CD4-positive, alpha-beta T cell treated with Interleukin-1 beta for 1 hour (primary cell): ENCODE results near the gene GZMM.

Experiments used
- DNase-seq, 2 donors: peaks; one replicate each; pipeline ENCODE4 v3.0.0-alpha.2; 2020 to 2022

GZMM gene

DNA sequence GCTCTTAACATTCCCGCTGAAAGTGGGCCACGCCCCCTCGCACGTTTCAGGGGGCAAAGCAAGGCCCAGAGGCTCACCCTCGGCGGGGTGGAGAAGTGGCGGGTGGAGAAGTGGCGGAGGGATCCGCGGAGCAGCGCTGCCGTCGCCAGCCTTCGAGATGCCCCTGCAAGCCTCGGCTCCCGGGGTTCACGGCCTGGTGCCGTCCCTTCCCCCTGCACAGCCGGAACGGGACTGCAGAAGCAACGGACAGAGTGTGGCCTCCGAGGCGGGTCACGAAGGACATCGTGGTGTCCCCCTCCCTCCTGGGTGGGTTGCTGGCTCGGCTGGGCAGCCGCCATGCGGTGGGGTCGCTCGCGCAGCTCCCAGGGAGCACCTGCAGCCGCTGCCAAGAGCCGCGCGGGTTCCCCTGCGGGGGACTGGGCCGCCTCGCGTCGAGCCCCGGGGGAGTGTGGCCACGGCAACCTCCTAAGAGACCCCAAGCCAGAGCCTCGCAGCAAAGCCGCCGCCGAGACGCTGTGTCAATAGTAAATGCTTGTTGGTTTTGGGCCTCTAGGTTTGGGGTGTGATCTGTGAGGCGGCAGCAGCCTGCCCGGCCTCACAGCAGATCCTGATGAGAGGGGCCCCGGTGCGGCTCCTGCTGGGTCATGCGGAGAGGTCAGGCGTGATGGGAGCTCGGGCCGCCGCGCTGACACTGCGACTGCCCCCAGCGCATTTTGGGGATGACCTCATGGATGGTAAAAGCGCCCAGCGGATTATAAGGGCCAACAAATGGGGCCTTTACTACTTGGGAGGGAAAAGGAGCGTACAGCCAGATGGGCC, 31.1 kb upstream of the GZMM start:
- no peak for DNase-seq

DNA sequence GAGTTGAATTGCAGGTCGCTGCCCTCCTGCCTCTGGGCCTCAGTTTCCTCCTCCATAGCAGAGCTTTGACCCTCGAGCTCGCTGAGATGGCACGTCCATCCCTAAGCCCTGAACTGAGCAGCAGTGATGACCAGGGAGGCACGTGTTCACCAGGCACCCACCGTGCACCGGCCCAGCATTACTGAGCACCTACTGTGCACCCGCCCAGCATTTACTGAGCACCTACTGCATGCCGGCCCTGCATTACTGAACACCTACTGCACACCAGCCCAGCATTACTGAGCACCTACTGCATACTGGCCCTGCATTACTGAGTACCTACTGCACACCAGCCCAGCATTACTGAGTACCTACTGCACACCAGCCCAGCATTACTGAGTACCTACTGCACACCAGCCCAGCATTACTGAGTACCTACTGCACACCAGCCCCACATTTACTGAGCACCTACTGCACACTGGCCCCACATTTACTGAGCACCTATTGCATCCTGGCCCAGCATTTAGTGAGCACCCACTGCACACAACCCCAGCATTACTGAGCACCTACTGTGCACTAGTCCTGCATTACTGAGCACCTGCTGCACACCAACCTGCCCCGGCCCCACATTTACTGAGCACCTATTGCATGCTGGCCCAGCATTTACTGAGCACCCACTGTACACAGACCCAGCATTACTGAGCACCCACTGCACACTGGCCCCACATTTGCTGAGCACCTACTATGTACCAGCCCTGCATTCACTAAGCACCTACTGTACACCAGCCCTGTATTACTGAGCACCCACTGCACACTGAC, 30.3 kb upstream of the GZMM start:
- no peak for DNase-seq

DNA sequence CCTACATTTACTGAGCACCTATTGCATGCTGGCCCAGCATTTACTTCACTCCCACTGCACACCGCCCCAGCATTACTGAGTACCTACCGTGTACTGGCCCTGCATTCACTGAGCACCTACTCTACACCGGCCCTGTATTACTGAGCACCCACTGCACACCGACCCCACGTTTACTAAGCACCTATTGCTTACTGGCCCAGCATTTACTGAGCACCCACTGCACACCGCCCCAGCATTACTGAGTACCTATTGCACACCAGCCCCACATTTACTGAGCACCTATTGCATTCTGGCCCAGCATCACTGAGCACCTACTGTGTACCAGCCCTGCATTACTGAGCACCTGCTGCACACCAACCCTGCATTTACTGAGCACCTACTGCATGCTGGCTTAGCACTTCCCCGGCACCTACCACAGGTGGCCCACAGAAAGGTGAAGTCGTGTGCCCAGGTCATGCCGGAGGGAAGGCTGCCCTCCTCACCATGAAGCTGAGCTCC, 29.6 kb upstream of the GZMM start:
- DNase-seq, result no peak

DNA sequence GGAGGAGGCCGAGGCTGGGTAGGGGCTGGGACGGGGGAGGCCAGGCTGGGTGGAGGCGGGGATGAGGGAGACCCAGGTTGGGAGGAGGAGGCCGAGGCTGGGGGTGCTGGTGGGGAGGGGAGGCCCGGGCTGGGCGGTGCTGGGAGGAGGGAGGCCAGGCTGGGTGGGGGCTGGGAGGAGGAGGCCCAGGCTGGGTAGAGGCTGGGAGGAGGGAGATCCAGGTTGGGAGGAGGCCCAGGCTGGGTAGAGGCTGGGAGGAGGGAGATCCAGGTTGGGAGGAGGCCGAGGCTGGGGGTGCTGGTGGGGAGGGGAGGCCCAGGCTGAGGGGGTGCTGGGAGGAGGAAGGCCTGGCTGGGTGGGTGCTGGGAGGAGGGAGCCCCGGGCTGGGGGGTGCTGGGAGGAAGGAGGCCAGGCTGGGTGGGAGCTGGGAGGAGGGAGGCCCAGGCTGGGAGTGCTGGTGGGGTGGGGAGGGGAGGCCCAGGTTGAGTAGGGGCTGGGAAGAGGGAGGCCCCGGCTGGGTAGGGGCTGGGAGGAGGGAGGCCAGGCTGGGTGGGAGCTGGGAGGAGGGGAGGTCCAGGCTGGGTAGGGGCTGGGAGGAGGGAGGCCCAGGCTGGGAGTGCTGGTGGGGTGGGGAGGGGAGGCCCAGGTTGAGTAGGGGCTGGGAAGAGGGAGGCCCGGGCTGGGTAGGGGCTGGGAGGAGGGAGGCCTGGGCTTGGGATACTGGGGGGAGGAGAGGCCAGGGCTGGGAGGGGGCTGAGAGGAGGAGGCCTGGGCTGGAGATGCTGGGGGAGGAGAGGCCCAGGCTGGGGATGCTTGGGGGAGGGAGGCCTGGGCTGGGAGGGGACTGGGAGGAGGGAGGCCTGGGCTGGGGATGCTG, 25.9 kb upstream of the GZMM start:
- no peak for DNase-seq

DNA sequence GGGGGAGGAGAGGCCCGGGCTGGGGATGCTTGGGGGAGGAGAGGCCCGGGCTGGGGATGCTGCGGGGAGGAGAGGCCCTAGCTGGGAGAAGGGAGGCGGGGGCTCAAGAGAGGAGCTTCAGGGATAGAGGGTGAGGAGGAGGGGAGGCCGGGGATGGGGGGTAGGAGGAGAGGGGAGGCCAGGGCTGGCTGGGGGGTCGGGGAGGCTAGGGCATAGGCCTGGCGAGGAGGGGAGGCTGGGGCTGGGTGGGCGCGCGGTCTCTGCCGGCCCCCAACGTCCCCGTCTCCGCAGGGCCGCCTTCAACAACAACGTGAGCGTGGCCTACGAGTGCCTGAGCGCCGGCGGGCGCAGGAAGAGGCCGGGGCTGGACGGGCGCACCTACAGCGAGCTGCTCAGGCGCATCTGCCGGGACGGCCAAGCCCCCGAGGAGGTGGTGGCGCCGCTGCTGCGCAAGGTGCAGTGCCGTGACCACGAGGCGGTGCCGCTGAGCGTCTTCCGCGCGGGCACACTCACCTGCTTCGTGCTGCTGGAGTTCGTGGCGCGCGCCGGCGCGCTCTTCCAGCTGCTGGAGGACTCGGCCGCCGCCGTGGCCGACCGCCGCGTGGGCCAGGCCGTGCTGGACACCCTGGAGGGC, 25.1 kb upstream of the GZMM start:
- peak; percentile 65 to 70 for DNase-seq

DNA sequence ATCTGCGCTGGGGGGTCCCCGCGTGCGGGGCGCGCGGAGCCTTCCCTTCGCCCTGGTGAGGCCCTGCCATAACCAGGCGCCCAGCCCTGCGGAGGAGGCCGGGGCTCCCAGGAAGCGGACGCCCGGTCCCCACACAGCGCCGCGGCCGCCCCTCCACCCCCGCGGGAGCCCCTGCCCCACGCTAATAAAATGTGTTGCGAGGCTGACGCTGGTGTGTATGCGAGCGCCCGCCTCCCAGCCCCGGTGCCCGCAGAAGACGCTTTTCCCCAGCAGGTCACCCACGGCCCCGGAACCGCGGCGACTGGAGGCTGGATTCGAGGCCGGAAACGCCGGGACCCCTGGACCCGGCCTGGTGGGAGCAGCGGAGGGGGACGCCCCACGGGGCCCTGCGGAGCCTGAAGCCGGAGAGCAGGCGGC, 24.4 kb upstream of the GZMM start:
- DNase-seq, result no peak

DNA sequence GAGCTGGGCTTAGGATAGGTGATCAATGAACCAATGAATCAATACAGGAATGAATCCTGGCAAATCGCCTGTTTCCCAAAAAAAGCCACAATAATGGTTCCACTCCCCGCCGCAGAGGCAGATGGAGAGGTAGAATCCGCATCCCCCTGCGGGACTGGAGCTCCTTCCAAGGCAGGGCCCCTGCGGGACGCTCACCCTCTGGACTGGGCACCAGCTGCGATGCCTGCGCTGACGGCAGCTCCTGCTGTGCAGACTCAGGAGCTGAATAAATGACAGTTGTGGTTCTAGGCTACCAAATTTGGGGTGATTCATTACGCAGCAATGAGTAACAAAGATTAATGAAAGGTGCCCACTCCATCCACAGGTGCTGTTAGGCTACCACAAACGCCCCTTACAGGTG, 21.1 kb upstream of the GZMM start:
- no peak for DNase-seq

GRCh38 chr19:524062-524674, 19.7 kb upstream of the GZMM start:
- DNase-seq, result no peak

GRCh38 chr19:525029-525428, 18.8 kb upstream of the GZMM start:
- no peak for DNase-seq

GRCh38 chr19:525857-526419, 17.9 kb upstream of the GZMM start:
- DNase-seq, result no peak

DNA sequence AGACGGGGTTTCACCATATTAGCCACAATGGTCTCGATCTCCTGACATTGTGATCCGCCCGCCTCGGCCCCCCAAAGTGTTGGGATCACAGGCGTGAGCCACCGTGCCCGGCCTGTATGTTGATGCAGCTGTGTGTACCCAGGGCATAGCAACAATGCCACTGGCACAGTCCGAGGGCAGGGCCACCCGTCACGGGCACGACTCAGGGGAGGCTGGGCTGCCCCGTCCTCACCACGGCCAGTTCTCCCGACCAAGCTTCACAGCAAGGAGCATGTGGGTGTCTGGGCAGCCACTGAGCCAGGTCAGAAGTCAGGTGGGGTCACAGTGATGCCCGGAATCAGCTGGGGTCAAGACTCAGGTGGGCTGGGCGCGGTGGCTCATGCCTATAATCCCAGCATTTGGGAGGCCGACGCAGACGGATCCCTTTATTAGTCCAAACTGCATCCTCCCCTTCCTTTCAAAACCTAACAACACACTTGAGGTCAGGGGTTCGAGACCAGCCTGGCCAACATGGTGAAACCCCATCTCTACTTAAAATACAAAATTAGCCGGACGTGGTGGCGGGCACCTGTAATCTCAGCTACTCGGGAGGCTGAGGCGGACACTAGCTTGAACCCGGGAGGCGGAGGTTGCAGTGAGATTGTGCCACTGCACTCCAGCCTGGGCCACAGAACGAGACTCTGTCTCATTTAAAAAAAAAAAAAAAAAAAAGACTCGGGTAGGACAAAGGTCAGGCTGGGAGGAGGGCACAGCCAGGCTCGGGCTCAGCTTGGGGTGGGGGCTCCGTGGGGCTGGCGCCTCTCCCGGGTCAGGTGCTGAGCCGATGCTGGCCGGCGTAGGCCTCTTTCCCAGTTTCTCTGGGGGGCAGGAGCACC, 13.5 kb upstream of the GZMM start:
- DNase-seq, result no peak

DNA sequence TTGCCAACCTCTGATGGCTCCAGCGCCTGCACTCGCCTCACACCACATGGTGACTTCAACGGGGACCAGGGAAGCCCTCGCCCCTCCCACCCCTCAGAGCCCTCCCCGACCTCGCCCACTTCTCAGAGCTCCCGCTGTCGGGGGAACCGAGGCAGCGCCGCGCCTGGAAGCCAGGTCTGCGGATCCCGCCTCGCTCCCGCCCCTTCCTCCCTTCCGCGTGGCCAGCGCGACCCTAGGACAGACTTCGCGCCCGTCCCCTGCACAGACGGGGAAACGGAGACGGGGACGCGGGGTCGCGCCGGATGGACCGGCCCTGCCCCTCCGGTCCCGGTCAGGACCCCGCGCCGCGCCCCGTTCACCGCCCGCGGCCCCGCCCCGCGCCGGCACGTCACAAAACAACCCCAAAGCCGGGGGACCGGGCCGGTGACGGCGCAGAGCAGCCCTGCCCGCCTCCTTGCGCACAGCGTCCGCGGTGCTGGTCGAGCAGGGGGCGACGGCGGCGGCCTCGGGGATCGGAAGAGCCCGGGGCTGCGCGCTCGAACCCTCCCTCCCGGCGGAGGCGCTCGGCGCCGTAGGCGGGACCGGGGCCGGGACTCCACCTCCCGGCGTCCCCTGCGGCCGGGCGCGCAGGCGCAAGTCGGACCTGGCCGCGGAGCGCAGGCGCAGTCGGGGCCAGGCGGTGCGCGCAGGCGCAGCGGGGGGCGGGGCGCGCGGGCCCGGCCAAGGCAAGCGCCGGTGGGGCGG, 12.7 kb upstream of the GZMM start:
- DNase-seq, result peak; percentile 89 to 91

DNA sequence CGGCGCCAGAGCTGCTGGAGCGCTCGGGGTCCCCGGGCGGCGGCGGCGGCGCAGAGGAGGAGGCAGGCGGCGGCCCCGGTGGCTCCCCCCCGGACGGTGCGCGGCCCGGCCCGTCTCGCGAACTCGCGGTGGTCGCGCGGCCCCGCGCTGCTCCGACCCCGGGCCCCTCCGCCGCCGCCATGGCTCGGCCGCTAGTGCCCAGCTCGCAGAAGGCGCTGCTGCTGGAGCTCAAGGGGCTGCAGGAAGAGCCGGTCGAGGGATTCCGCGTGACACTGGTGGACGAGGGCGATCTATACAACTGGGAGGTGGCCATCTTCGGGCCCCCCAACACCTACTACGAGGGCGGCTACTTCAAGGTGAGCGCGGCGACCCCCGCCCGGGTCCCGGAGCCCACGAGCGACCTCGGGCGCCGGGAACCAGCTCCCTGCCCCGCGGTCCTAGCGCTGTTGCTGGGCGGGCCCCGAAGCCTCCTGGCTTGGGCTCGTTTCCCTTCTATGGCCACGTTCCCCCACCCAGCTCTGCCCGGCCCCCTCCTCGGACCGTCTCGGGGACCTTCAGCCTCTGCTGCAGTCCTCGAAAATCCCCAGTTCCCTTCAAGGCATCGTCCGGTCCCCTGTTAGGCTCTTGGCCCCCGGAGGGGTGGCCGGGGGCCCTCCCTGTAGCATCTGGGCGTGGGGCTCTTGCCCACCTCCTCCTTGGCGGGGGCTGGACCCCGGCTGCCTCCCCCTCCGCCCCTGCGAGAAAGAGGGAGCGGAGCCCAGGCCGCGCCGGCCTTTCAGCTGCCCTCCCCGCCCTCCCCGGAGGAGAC, 11.9 kb upstream of the GZMM start, which contains the start of gene CDC34:
CDC34 (plus strand) TSS at position 8 of the 808 bp plus-strand sequence; CDS start at position 180, 172 bp downstream.
- DNase-seq, result no peak

DNA sequence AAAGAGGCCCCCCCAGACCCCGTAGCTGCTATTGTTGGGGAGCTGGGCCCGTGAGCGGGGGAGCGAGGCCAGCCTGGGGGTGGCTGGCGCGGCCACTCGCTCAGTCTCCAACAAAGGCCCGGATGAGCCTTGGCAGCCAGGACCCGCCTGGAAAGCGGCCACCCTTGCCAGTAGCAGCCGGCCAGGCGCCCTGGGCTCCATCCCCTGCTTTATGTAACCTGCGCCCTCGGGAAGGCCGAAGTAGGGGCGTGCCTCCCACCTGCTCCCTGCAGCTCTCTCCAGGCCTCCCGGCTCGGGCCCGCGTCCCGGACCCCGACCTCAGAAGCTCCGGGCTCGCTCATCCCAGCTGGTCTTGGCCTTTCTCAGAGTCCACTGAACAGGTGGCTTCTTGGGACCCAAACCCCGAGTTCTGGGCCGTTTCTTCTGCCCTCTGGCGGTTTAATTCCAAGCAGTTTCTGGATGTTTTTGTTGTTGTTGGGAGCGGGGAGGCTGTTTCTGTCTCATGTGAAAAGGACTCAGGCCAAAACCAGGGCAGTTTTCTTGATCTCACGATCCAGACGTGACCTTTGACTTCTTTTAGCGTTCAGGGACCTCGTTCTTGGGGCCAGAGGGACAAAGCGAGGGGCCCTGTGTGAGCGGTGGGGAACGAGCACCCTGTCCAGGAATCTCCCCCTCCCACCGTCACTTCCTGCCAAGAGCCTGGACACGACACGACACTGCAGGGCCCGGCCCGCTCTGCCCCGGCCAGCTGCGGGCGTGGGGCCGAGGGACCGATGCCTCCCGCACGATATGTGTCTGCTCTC, 11.1 kb upstream of the GZMM start:
- peak; percentile 49 to 58 for DNase-seq

DNA sequence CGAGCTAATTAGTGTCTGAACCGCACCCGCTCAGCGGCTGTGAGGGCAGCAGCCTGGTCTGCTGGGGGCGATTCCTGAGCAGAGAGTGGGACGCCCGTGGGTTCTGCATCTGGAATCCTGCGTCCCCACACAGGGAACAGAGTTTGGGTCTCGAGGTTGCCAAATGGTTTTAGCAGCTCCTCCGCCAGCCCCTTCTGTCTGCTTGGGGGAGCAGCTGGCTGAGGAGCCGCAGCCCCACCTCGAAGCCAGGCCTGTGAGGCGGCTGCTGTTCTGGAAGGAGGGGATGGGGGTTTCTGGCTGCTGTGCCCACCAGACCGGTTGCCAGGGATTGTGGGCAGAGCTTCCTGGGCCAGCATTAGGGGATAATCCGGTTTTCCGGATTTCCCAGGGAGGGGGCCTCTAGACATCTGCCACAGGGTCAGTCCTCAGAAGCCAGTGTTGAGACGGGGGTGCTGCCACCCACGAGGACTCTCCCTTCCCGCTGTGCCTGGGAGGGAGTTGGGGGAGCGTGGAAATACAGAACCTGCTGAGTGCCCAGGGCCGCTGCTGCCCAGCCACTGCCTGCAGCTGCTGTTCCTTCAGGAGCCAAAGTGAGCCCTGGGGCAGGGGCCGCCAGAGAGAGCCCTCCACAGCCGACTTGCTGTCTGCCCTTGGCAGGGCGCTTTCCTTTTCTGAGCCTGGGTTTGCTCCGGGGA, 10.3 kb upstream of the GZMM start:
- DNase-seq, result no peak

DNA sequence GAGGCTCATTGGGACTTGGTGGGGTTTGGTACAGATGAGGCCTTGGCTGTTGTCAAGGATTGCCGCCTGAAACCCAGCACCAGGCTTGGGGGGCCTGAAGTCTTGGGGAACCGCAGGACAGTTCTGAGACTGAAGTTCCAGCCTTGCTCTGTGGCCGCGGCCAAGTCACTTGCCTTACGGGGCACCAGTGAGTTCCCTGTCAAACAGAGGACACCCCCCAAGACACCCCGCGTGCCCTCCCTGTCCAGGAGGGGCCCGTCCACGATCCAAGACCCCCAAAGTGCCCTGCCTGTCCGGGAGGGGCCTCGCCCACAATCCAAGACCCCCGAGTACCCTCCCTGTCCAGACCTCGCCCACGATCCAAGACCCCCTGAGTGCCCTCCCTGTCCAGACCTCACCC, 9.8 kb upstream of the GZMM start:
- no peak for DNase-seq
